ENCODE measurements around the gene SYT13.
"Not testable (repeated sequence)": the region's sequence is repeated elsewhere in the genome, so short reads cannot be mapped to it uniquely, and the experiment has no call there.

SYT13 gene

GRCh38 chr11:45301537-45302246, 15.6 kb upstream of the SYT13 start:
- H3K9me3 Mint-ChIP-seq = no peaks in the 10 kb centered on the region
- DNase-seq (no peak), ATAC-seq (replicated peaks) (no peak)
- peaks cover 0 to 1% of the 10 kb centered on the region in 2 donors for H3K4me1 Mint-ChIP-seq (ENCODE audit: low read depth in 2 of 2)
- H3K4me3 Mint-ChIP-seq = no peak overlapping the region
- H3K27ac Mint-ChIP-seq = no peak overlapping the region
- H3K27me3 Mint-ChIP-seq = peaks cover 4 to 53% of the 10 kb centered on the region in 2 donors
- no peaks in the 10 kb centered on the region for H3K36me3 Mint-ChIP-seq (ENCODE audit: insufficient read depth)

GRCh38 chr11:45300715-45301114, 14.6 kb upstream of the SYT13 start:
- Mint-ChIP-seq H3K27ac (no peak overlapping the region), H3K9me3 (no peaks in the 10 kb centered on the region), H3K36me3 (ENCODE audit: insufficient read depth) (no peaks in the 10 kb centered on the region), H3K4me3 (no peak overlapping the region), H3K4me1 (ENCODE audit: low read depth in 2 of 2) (peaks cover 0 to 1% of the 10 kb centered on the region in 2 donors), H3K27me3 (peaks cover 0 to 59% of the 10 kb centered on the region in 2 donors)
- DNase-seq (no peak), ATAC-seq (replicated peaks) (no peak)

- no peak overlapping the region for H3K27ac Mint-ChIP-seq
- DNase-seq = no peak
- peaks cover 7 to 68% of the 10 kb centered on the region in 2 donors for H3K27me3 Mint-ChIP-seq
- no peaks in the 10 kb centered on the region for H3K9me3 Mint-ChIP-seq
- H3K4me3 Mint-ChIP-seq = no peak overlapping the region
- ATAC-seq (replicated peaks) = no peak
- H3K4me1 Mint-ChIP-seq (ENCODE audit: low read depth in 2 of 2) = no peaks in the 10 kb centered on the region
- no peaks in the 10 kb centered on the region for H3K36me3 Mint-ChIP-seq (ENCODE audit: insufficient read depth)
Observed at GRCh38 chr11:45298718-45299117, 12.6 kb upstream of the SYT13 start.

GRCh38 chr11:45296075-45296474, 9.9 kb upstream of the SYT13 start:
- no peaks in the 10 kb centered on the region for H3K4me1 Mint-ChIP-seq (ENCODE audit: low read depth in 2 of 2)
- H3K36me3 Mint-ChIP-seq (ENCODE audit: insufficient read depth) = peaks cover 5% of the 10 kb centered on the region
- ATAC-seq (replicated peaks) = no peak
- H3K9me3 Mint-ChIP-seq = no peaks in the 10 kb centered on the region
- no peak overlapping the region for H3K4me3 Mint-ChIP-seq
- no peak overlapping the region for H3K27ac Mint-ChIP-seq
- DNase-seq = no peak
- H3K27me3 Mint-ChIP-seq = peaks cover 25 to 67% of the 10 kb centered on the region in 2 donors

- Mint-ChIP-seq H3K27me3 (peaks cover 40 to 76% of the 10 kb centered on the region in 2 donors), H3K9me3 (no peaks in the 10 kb centered on the region), H3K36me3 (ENCODE audit: insufficient read depth) (peaks cover 5% of the 10 kb centered on the region), H3K4me3 (no peak overlapping the region), H3K27ac (no peak overlapping the region), H3K4me1 (ENCODE audit: low read depth in 2 of 2) (no peaks in the 10 kb centered on the region)
- DNase-seq (no peak), ATAC-seq (replicated peaks) (no peak)
Observed at GRCh38 chr11:45294499-45294898, 8.4 kb upstream of the SYT13 start.

GRCh38 chr11:45293566-45294192, 7.5 kb upstream of the SYT13 start:
- H3K27me3 Mint-ChIP-seq = peaks cover 49 to 80% of the 10 kb centered on the region in 2 donors
- ATAC-seq (replicated peaks) (peak; percentile 86), DNase-seq (peak; percentile 50 to 54 (median 51))
- H3K27ac Mint-ChIP-seq; H3K4me1 Mint-ChIP-seq (ENCODE audit: low read depth in 2 of 2); H3K4me3 Mint-ChIP-seq; H3K9me3 Mint-ChIP-seq; H3K36me3 Mint-ChIP-seq (ENCODE audit: insufficient read depth): not testable (repeated sequence)

GRCh38 chr11:45290586-45290985, 4.4 kb upstream of the SYT13 start:
- H3K27me3 Mint-ChIP-seq = peaks cover 74 to 89% of the 10 kb centered on the region in 2 donors
- no peak overlapping the region for H3K4me3 Mint-ChIP-seq
- DNase-seq = no peak
- no peaks in the 10 kb centered on the region for H3K9me3 Mint-ChIP-seq
- no peak overlapping the region for H3K27ac Mint-ChIP-seq
- peaks cover 5% of the 10 kb centered on the region for H3K36me3 Mint-ChIP-seq (ENCODE audit: insufficient read depth)
- ATAC-seq (replicated peaks) = no peak
- no peaks in the 10 kb centered on the region for H3K4me1 Mint-ChIP-seq (ENCODE audit: low read depth in 2 of 2)

- Mint-ChIP-seq H3K27me3 (peaks cover 78 to 91% of the 10 kb centered on the region in 2 donors), H3K9me3 (no peaks in the 10 kb centered on the region), H3K27ac (no peak overlapping the region), H3K4me3 (no peak overlapping the region), H3K36me3 (ENCODE audit: insufficient read depth) (peaks cover 5% of the 10 kb centered on the region), H3K4me1 (ENCODE audit: low read depth in 2 of 2) (no peaks in the 10 kb centered on the region)
- ATAC-seq (replicated peaks) (no peak), DNase-seq (no peak)
Observed at GRCh38 chr11:45289369-45289768, 3.2 kb upstream of the SYT13 start.

- peaks cover 5% of the 10 kb centered on the region for H3K36me3 Mint-ChIP-seq (ENCODE audit: insufficient read depth)
- DNase-seq (no peak), ATAC-seq (replicated peaks) (no peak)
- no peaks in the 10 kb centered on the region for H3K9me3 Mint-ChIP-seq
- peaks cover 78 to 89% of the 10 kb centered on the region in 2 donors for H3K27me3 Mint-ChIP-seq
- no peaks in the 10 kb centered on the region for H3K4me1 Mint-ChIP-seq (ENCODE audit: low read depth in 2 of 2)
- H3K27ac Mint-ChIP-seq = no peak overlapping the region
- H3K4me3 Mint-ChIP-seq = no peak overlapping the region
Observed at GRCh38 chr11:45288339-45288738, 2.2 kb upstream of the SYT13 start.

- DNase-seq = no peak
- Mint-ChIP-seq H3K27me3 (peaks cover 68 to 92% of the 10 kb centered on the region in 2 donors), H3K27ac (no peak overlapping the region), H3K36me3 (ENCODE audit: insufficient read depth) (peaks cover 5% of the 10 kb centered on the region), H3K4me1 (ENCODE audit: low read depth in 2 of 2) (no peaks in the 10 kb centered on the region), H3K9me3 (no peaks in the 10 kb centered on the region), H3K4me3 (no peak overlapping the region)
- no peak for ATAC-seq (replicated peaks)
Observed at GRCh38 chr11:45287316-45287903, 1.3 kb upstream of the SYT13 start.

GRCh38 chr11:45285250-45285828, 802 bp downstream of the SYT13 start:
- Mint-ChIP-seq H3K9me3 (no peaks in the 10 kb centered on the region), H3K4me1 (ENCODE audit: low read depth in 2 of 2) (no peaks in the 10 kb centered on the region), H3K27me3 (peaks cover 54 to 92% of the 10 kb centered on the region in 2 donors), H3K4me3 (no peak overlapping the region), H3K27ac (no peak overlapping the region), H3K36me3 (ENCODE audit: insufficient read depth) (no peaks in the 10 kb centered on the region)
- no peak for ATAC-seq (replicated peaks)
- DNase-seq = no peak

- Mint-ChIP-seq H3K27ac (no peak overlapping the region), H3K36me3 (ENCODE audit: insufficient read depth) (no peaks in the 10 kb centered on the region), H3K9me3 (no peaks in the 10 kb centered on the region), H3K4me1 (ENCODE audit: low read depth in 2 of 2) (no peaks in the 10 kb centered on the region), H3K27me3 (peaks cover 36 to 86% of the 10 kb centered on the region in 2 donors), H3K4me3 (no peak overlapping the region)
- ATAC-seq (replicated peaks) (no peak), DNase-seq (no peak)
Observed at GRCh38 chr11:45282081-45282480, 4.1 kb downstream of the SYT13 start.

- ATAC-seq (replicated peaks) (peak; percentile 36), DNase-seq (no peak)
- no peak overlapping the region for H3K4me3 Mint-ChIP-seq
- H3K9me3 Mint-ChIP-seq = no peaks in the 10 kb centered on the region
- H3K4me1 Mint-ChIP-seq (ENCODE audit: low read depth in 2 of 2) = no peaks in the 10 kb centered on the region
- no peak overlapping the region for H3K27ac Mint-ChIP-seq
- H3K27me3 Mint-ChIP-seq = peaks cover 33 to 78% of the 10 kb centered on the region in 2 donors
- H3K36me3 Mint-ChIP-seq (ENCODE audit: insufficient read depth) = no peaks in the 10 kb centered on the region
Observed at GRCh38 chr11:45280449-45280848, 5.7 kb downstream of the SYT13 start.

GRCh38 chr11:45279645-45280044, 6.5 kb downstream of the SYT13 start:
- no peaks in the 10 kb centered on the region for H3K9me3 Mint-ChIP-seq
- no peak for ATAC-seq (replicated peaks)
- H3K4me3 Mint-ChIP-seq = no peak overlapping the region
- H3K4me1 Mint-ChIP-seq (ENCODE audit: low read depth in 2 of 2) = no peaks in the 10 kb centered on the region
- H3K27me3 Mint-ChIP-seq = peaks cover 36 to 78% of the 10 kb centered on the region in 2 donors
- H3K27ac Mint-ChIP-seq = no peak overlapping the region
- DNase-seq = no peak
- no peaks in the 10 kb centered on the region for H3K36me3 Mint-ChIP-seq (ENCODE audit: insufficient read depth)

Measured in effector memory CD8-positive, alpha-beta T cell (primary cell).